H1 (cell line): ENCODE results near the gene JADE1. TPM values are rescaled to one million over a fixed set of nuclear protein-coding genes. Genes with fewer than 3 reads are reported as not detected.

Source experiments
- CTCF ChIA-PET: fragments of 300-600 bp; sonication (Branson Sonifier 250); formaldehyde crosslinking; loops from one replicate; lab custom pipeline; 2021; ENCODE audit not compliant: partially characterized antibody; lab: Charles Lee
- POLR2A ChIA-PET: fragments of 300-600 bp; sonication (Branson Sonifier 250); formaldehyde crosslinking; loops from one replicate; lab custom pipeline; 2021; ENCODE audit warnings: inconsistent platforms; ENCODE audit not compliant: partially characterized antibody; lab: Charles Lee
- DNase-seq, 2 experiments: peaks; one replicate each; pipeline versions ENCODE4 v3.0.0 to v3.0.0-alpha.2; 2010 to 2022; ENCODE audit warnings: low spot score in 2 of 2, low read depth in 1 of 2, mixed read lengths in 1 of 2
- FAIRE-seq: peaks from 2 replicates; lab custom pipeline; 2011; peaks lifted over from hg19 to GRCh38; lab: Jason Lieb, UNC
- H2AFZ ChIP-seq: 2 replicates; pipeline ENCODE4 v1.8.1; 2012; ENCODE audit warnings: low read length, inconsistent platforms
- H2AK5ac ChIP-seq: 2 replicates; pipeline ENCODE4 v1.6.1; 2013; ENCODE audit warnings: low read depth, low read length
- H2BK120ac ChIP-seq: replicated peaks from 2 replicates; pipeline ENCODE3; 2013; ENCODE audit warnings: low read depth, low read length, inconsistent platforms
- H2BK12ac ChIP-seq: 2 replicates; pipeline ENCODE4 v1.6.1; 2013; ENCODE audit warnings: low read depth, low read length
- H2BK15ac ChIP-seq: 2 replicates; pipeline ENCODE4 v1.6.1; 2013; ENCODE audit warnings: low read length
- H2BK20ac ChIP-seq: 2 replicates; pipeline ENCODE4 v1.6.1; 2013; ENCODE audit warnings: low read length
- H2BK5ac ChIP-seq: 2 replicates; pipeline ENCODE4 v1.6.1; 2013; ENCODE audit warnings: low read depth, low read length
- H3K14ac ChIP-seq: 2 replicates; pipeline ENCODE4 v1.6.1; 2013; ENCODE audit warnings: inconsistent platforms; ENCODE audit not compliant: insufficient read length
- H3K18ac ChIP-seq: 2 replicates; pipeline ENCODE4 v1.6.1; 2013; ENCODE audit warnings: low read length; ENCODE audit errors: extremely low read depth
- H3K23ac ChIP-seq: 2 replicates; pipeline ENCODE4 v1.6.1; 2013; ENCODE audit warnings: inconsistent platforms; ENCODE audit not compliant: insufficient read length
- H3K23me2 ChIP-seq: 2 replicates; pipeline ENCODE4 v1.6.1; 2013; ENCODE audit warnings: low read depth, low read length
- H3K27ac ChIP-seq: 2 replicates; pipeline ENCODE4 v1.6.1; 2011; ENCODE audit warnings: low read depth, low read length, inconsistent platforms
- H3K27me3 ChIP-seq, 4 experiments: replicated peaks in 1 of 4; 1 replicate in 1 of 4; 2 replicates in 3 of 4; pipeline versions ENCODE4 v1.6.1 to v1.8.1; 2011 to 2013; ENCODE audit warnings: low read length in 3 of 4, mild to moderate bottlenecking in 3 of 4, inconsistent platforms in 2 of 4, mixed read lengths in 2 of 4, moderate library complexity in 1 of 4; ENCODE audit not compliant: control insufficient read depth in 3 of 4, insufficient read depth in 3 of 4; ENCODE audit errors: extremely low read depth in 1 of 4
- H3K36me3 ChIP-seq, 4 experiments: 2 replicates each; pipeline versions ENCODE4 v1.6.1 to v1.8.1; 2011 to 2013; ENCODE audit warnings: mild to moderate bottlenecking in 4 of 4, low read length in 3 of 4, moderate library complexity in 2 of 4, control low read depth in 1 of 4, inconsistent platforms in 1 of 4; ENCODE audit not compliant: insufficient read depth in 4 of 4, control insufficient read depth in 2 of 4
- H3K4ac ChIP-seq: replicated peaks from 2 replicates; pipeline ENCODE3; 2013; ENCODE audit warnings: low read length, low read depth, mixed read lengths, inconsistent platforms; ENCODE audit not compliant: insufficient read length
- H3K4me1 ChIP-seq, 4 experiments: replicated peaks in 1 of 4; 1 replicate in 1 of 4; 2 replicates in 3 of 4; pipeline versions ENCODE4 v1.6.1 to v1.8.1; 2011 to 2013; ENCODE audit warnings: low read length in 3 of 4, inconsistent platforms in 2 of 4, mixed read lengths in 1 of 4; ENCODE audit not compliant: insufficient read depth in 4 of 4, control insufficient read depth in 3 of 4
- H3K4me2 ChIP-seq, 2 experiments: 2 replicates each; pipeline versions ENCODE4 v1.6.1 to v1.8.1; 2011 to 2013; ENCODE audit warnings: low read depth in 2 of 2, low read length in 2 of 2, control low read depth in 1 of 2, inconsistent platforms in 1 of 2, mild to moderate bottlenecking in 1 of 2; ENCODE audit not compliant: insufficient read depth in 1 of 2
- H3K4me3 ChIP-seq, 4 experiments: fragments of 200-600, 300-600 bp in 1 of 4; sonication (generic), shearing (Covaris generic), sonication (Bioruptor Twin) in 1 of 4; 2 replicates each; pipeline versions ENCODE4 v1.5.1 to v1.8.1; 2011 to 2016; ENCODE audit warnings: low read length in 4 of 4, low read depth in 3 of 4, control low read depth in 2 of 4, inconsistent platforms in 2 of 4, mild to moderate bottlenecking in 2 of 4, mixed read lengths in 1 of 4, moderate library complexity in 1 of 4; ENCODE audit not compliant: insufficient read depth in 2 of 4; ENCODE audit errors: extremely low read depth in 1 of 4
- H3K56ac ChIP-seq: replicated peaks from 2 replicates; pipeline ENCODE3; 2013; ENCODE audit warnings: low read depth, mild to moderate bottlenecking, mixed read lengths, low read length, inconsistent platforms; ENCODE audit not compliant: insufficient read length
- H3K79me1 ChIP-seq: 2 replicates; pipeline ENCODE4 v1.6.1; 2013; ENCODE audit warnings: low read depth, low read length, control low read depth
- H3K79me2 ChIP-seq, 2 experiments: 2 replicates each; pipeline versions ENCODE4 v1.6.1 to v1.8.1; 2012 to 2013; ENCODE audit warnings: low read length in 2 of 2, mild to moderate bottlenecking in 2 of 2, inconsistent platforms in 1 of 2; ENCODE audit not compliant: insufficient read depth in 2 of 2, control insufficient read depth in 1 of 2
- H3K9ac ChIP-seq, 4 experiments: replicated peaks in 1 of 4; 1 replicate in 1 of 4; 2 replicates in 3 of 4; pipeline versions ENCODE4 v1.6.1 to v1.8.1; 2011 to 2013; ENCODE audit warnings: low read depth in 3 of 4, low read length in 3 of 4, control low read depth in 2 of 4, mild to moderate bottlenecking in 2 of 4, moderate library complexity in 2 of 4, inconsistent platforms in 1 of 4; ENCODE audit errors: extremely low read depth in 1 of 4
- H3K9me3 ChIP-seq, 2 experiments: 2 replicates each; pipeline versions ENCODE4 v1.6.1 to v1.8.1; 2012 to 2013; ENCODE audit warnings: mild to moderate bottlenecking in 2 of 2, moderate library complexity in 2 of 2, control low read depth in 1 of 2, inconsistent platforms in 1 of 2, low read depth in 1 of 2, low read length in 1 of 2, mixed read lengths in 1 of 2; ENCODE audit not compliant: insufficient read depth in 2 of 2
- H4K20me1 ChIP-seq, 2 experiments: replicated peaks in 1 of 2; 2 replicates each; pipeline versions ENCODE3 to v1.8.1; 2011 to 2013; ENCODE audit warnings: inconsistent platforms in 2 of 2, low read length in 2 of 2, mild to moderate bottlenecking in 1 of 2; ENCODE audit not compliant: insufficient read depth in 2 of 2, control insufficient read depth in 1 of 2
- H4K5ac ChIP-seq: 2 replicates; pipeline ENCODE4 v1.6.1; 2013; ENCODE audit warnings: low read length, low read depth, mixed read lengths, inconsistent platforms; ENCODE audit not compliant: insufficient read length
- H4K8ac ChIP-seq: 2 replicates; pipeline ENCODE4 v1.8.0; 2013; ENCODE audit warnings: mild to moderate bottlenecking, moderate library complexity, low read length, inconsistent platforms; ENCODE audit not compliant: insufficient read depth; ENCODE audit errors: extremely low read depth
- H4K91ac ChIP-seq: replicated peaks from 2 replicates; pipeline ENCODE3; 2013; ENCODE audit warnings: low read length, mixed read lengths, inconsistent platforms; ENCODE audit not compliant: insufficient read length
- MAX ChIP-seq: IDR thresholded peaks from 2 replicates; pipeline ENCODE4 v1.6.1; 2012; ENCODE audit warnings: inconsistent platforms
- POLR2A ChIP-seq, 2 experiments: IDR thresholded peaks; 1 replicate in 1 of 2; 2 replicates in 1 of 2; pipeline ENCODE4 v1.6.1; 2011; ENCODE audit warnings: low read depth in 2 of 2, low read length in 2 of 2, mild to moderate bottlenecking in 2 of 2; ENCODE audit errors: control extremely low read depth in 1 of 2
- WGBS, 2 experiments: shearing (Covaris generic) in 1 of 2; methylation state at CpG; one replicate each; pipeline versions ENCODE4 v1.1.6 to v1.1.7; 2013 to 2015; ENCODE audit warnings: low lambda C conversion rate in 2 of 2, mixed read lengths in 2 of 2, inconsistent platforms in 1 of 2, low coverage in 1 of 2, missing lambda C conversion rate in 1 of 2; ENCODE audit not compliant: insufficient replicate concordance in 2 of 2, insufficient coverage in 1 of 2, insufficient read length in 1 of 2; ENCODE audit errors: extremely low coverage in 1 of 2, missing lambda C conversion rate in 1 of 2; 5-methylcytosine and 5-hydroxymethylcytosine counted together
- polyA plus RNA-seq, 7 experiments: library from polyadenylated mRNA; depleted of rRNA in 3 of 7; stranded (reverse) in 5 of 7; unstranded in 2 of 7; fragments of >200 nt in 5 of 7; fragments of 200-250 nt in 2 of 7; gene quantifications; 1 replicate in 5 of 7; 2 replicates in 1 of 7; 4 replicates in 1 of 7; pipeline versions ENCODE4 v1.2.1 to v1.2.3, GENCODE V29; 2011 to 2013; ENCODE audit warnings: missing spikeins in 2 of 7, mixed read lengths in 2 of 7
- total RNA-seq: library from RNA; stranded (reverse); fragmentation: NEBNext Ultra II Directional; extraction: Animal tissue kit (Norgen Biotek cat#: 25700); gene quantifications from 2 replicates; pipeline ENCODE4 v1.2.1, GENCODE V29; 2021

The JADE1 gene
- total and polyA plus RNA-seq, 2 of the 8 experiments (the other 6 are each of a cell fraction or from before 2014, with no cell fraction given): 37.7 to 213 TPM

DNA sequence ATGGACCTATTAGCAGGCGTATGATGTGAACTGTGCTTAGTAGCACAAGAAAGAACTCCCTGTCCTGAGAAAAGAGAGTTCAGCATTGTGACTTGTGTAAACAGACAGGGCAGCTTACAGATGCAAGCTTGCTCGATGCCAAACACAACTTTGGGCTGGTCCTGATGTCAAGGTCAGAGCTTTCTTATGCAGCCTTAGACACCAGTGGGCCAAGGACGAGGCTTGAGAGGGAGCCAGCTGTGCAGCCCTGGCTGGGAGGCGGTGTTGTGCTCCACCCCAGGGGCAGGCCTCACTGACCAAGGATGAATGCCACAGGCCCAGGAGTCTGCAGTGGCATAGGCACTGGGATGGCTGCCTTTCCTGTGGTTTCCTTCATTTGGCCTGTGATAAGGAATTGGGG lies 35.4 kb downstream of the JADE1 start:
- CTCF ChIA-PET: interaction anchor here (0.8 to 2.8 kb wide), 4 partner anchors 9 to 18 kb away, joined by 3 to 15 read pairs (median 4); no protein-coding TSS in a partner anchor
- Histone ChIP-seq H3K9ac (no peak overlapping the region), H2AK5ac (no peak overlapping the region), H3K79me1 (peaks cover 25% of the 10 kb centered on the region), H2BK12ac (no peak overlapping the region), H2BK120ac (no peak overlapping the region), H3K36me3 (peaks cover 66 to 95% (median 82%) of the 10 kb centered on the region in 4 experiments), H4K8ac (no peak overlapping the region), H3K4me1 (peaks cover 0 to 7% (median 0%) of the 10 kb centered on the region in 4 experiments; a peak in 4 of 7 replicates), H3K9me3 (no peaks in the 10 kb centered on the region), H3K27me3 (no peaks in the 10 kb centered on the region), H3K27ac (no peak overlapping the region), H3K18ac (no peak overlapping the region), H3K23me2 (no peaks in the 10 kb centered on the region), H3K56ac (no peak overlapping the region), H3K4me3 (no peak overlapping the region), H4K5ac (no peak overlapping the region), H3K14ac (no peak overlapping the region), H2BK15ac (no peak overlapping the region), H4K20me1 (peaks cover 54 to 59% of the 10 kb centered on the region in 2 experiments), H2AFZ (no peak overlapping the region), H2BK20ac (no peak overlapping the region), H2BK5ac (no peak overlapping the region), H3K23ac (no peak overlapping the region), H3K4me2 (no peak overlapping the region), H4K91ac (no peak overlapping the region), H3K79me2 (peaks cover 40 to 99% of the 10 kb centered on the region in 2 experiments), H3K4ac (no peak overlapping the region)
- POLR2A ChIA-PET: interaction anchor here (1.0 to 21.1 kb wide), 4 partner anchors 13 to 32 kb away, joined by 3 to 204 read pairs (median 3); no protein-coding TSS in a partner anchor
- no peak for DNase-seq
- no peak for TF ChIP-seq MAX
- TF ChIP-seq POLR2A (IDR thresholded peaks at IDR 0.05; ENCODE audit: control extremely low read depth in 1 of 2, low read depth in 2 of 2, low read length in 2 of 2): peak in 1 of 2 experiments; percentile 51; a peak in 1 of 3 replicates
- no peak for FAIRE-seq
- WGBS, 2 experiments: 88% methylated on average over 4 of the region's 4 CpGs; no CpG with 5 or more reads in 1 of the 2 experiments
